H1 (cell line): ENCODE measurements around the gene SNX33.

ENCODE experiments used
- BCL11A ChIP-seq, 2 experiments: IDR thresholded peaks; one replicate each; pipeline ENCODE4 v1.6.1; 2011; ENCODE audit warnings: low read depth in 2 of 2, low read length in 2 of 2, mild to moderate bottlenecking in 2 of 2
- EZH2 ChIP-seq: fragments of 200-600 bp; sonication (generic); IDR thresholded peaks from 2 replicates; pipeline ENCODE4 v1.7.1; 2012; ENCODE audit warnings: low read depth, mild to moderate bottlenecking, moderate library complexity, low read length, inconsistent platforms; ENCODE audit not compliant: severe bottlenecking
- POU5F1 ChIP-seq: IDR thresholded peaks from 2 replicates; pipeline ENCODE4 v1.6.1; 2011; ENCODE audit warnings: low read depth, mild to moderate bottlenecking, low read length, moderate library complexity
- RFX5 ChIP-seq: IDR thresholded peaks from 2 replicates; pipeline ENCODE4 v1.6.1; 2011; ENCODE audit warnings: low read depth, low read length, improper control_type of control experiment, borderline replicate concordance
- TF ChIP-seq, protein P1 (sequence below), 3 experiments: IDR thresholded peaks; 1 replicate in 2 of 3; 2 replicates in 1 of 3; pipeline versions ENCODE4 v1.5.1 to v1.6.1; 2011; ENCODE audit warnings: low read length in 3 of 3, mild to moderate bottlenecking in 3 of 3, inconsistent platforms in 2 of 3, low read depth in 1 of 3, moderate library complexity in 1 of 3; ENCODE audit not compliant: insufficient read depth in 1 of 3; ENCODE audit errors: control extremely low read depth in 1 of 3
- TF ChIP-seq, protein P2 (sequence below): IDR thresholded peaks from 2 replicates; pipeline ENCODE4 v1.6.1; 2012; ENCODE audit warnings: inconsistent platforms

DNA sequence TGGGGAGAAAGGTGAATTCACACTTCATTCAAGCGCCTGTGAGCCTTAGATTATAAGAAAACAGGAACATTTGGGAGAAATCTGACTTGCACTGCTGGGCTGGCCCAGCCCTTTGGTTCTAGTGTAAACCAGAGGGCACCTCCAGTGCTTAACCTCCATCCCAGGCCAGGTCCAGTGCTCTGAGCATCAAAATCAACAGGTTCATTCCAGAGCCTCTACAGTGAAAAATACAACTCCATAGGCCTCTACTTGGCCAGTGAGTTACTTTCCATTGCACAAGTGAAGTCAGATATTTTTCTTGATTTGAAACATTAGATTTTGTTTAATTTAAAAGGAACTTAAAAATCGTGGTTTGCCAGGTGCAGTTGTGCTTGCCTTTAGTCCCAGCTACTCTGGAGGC, 25.2 kb upstream of the SNX33 start:
- TF ChIP-seq EZH2 (no peak), RFX5 (no peak), POU5F1 (no peak), BCL11A (IDR thresholded peaks at IDR 0.05; ENCODE audit: low read depth in 2 of 2, low read length in 2 of 2) (no peak)
- TF ChIP-seq, protein P1, sequence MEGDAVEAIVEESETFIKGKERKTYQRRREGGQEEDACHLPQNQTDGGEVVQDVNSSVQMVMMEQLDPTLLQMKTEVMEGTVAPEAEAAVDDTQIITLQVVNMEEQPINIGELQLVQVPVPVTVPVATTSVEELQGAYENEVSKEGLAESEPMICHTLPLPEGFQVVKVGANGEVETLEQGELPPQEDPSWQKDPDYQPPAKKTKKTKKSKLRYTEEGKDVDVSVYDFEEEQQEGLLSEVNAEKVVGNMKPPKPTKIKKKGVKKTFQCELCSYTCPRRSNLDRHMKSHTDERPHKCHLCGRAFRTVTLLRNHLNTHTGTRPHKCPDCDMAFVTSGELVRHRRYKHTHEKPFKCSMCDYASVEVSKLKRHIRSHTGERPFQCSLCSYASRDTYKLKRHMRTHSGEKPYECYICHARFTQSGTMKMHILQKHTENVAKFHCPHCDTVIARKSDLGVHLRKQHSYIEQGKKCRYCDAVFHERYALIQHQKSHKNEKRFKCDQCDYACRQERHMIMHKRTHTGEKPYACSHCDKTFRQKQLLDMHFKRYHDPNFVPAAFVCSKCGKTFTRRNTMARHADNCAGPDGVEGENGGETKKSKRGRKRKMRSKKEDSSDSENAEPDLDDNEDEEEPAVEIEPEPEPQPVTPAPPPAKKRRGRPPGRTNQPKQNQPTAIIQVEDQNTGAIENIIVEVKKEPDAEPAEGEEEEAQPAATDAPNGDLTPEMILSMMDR (IDR thresholded peaks at IDR 0.05; ENCODE audit: control extremely low read depth in 1 of 3, insufficient read depth in 1 of 3, low read depth in 1 of 3, low read length in 3 of 3) = no peak
- TF ChIP-seq, protein P2, sequence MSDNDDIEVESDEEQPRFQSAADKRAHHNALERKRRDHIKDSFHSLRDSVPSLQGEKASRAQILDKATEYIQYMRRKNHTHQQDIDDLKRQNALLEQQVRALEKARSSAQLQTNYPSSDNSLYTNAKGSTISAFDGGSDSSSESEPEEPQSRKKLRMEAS = no peak
